HK-2 (cell line): ENCODE measurements around the gene THUMPD3.

Experiments used
- DNase-seq: peaks from one replicate; pipeline ENCODE4 v3.0.0-alpha.2; 2018; ENCODE audit not compliant: unreplicated experiment

The THUMPD3 gene

GRCh38 chr3:9420850-9421549 is 58.1 kb downstream of the THUMPD3 start:
- no peak for DNase-seq

GRCh38 chr3:9422712-9423424 is 60.0 kb downstream of the THUMPD3 start:
- peak; percentile 57 for DNase-seq

- DNase-seq = no peak
Measured at GRCh38 chr3:9428411-9428810, 65.6 kb downstream of the THUMPD3 start.

GRCh38 chr3:9430733-9431132 is 67.9 kb downstream of the THUMPD3 start:
- DNase-seq = no peak

GRCh38 chr3:9433627-9434521 is 71.0 kb downstream of the THUMPD3 start:
- DNase-seq = no peak

GRCh38 chr3:9435316-9435715 is 72.5 kb downstream of the THUMPD3 start:
- DNase-seq = no peak
